ENCODE data around the gene FMC1.
A peak's percentile ranks its signal among the peaks of the same experiment; 100 is the strongest.
"Not testable (repeated sequence)": the region's sequence is repeated elsewhere in the genome, so short reads cannot be mapped to it uniquely, and the experiment has no call there.

FMC1 gene, protein sequence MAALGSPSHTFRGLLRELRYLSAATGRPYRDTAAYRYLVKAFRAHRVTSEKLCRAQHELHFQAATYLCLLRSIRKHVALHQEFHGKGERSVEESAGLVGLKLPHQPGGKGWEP

DNA sequence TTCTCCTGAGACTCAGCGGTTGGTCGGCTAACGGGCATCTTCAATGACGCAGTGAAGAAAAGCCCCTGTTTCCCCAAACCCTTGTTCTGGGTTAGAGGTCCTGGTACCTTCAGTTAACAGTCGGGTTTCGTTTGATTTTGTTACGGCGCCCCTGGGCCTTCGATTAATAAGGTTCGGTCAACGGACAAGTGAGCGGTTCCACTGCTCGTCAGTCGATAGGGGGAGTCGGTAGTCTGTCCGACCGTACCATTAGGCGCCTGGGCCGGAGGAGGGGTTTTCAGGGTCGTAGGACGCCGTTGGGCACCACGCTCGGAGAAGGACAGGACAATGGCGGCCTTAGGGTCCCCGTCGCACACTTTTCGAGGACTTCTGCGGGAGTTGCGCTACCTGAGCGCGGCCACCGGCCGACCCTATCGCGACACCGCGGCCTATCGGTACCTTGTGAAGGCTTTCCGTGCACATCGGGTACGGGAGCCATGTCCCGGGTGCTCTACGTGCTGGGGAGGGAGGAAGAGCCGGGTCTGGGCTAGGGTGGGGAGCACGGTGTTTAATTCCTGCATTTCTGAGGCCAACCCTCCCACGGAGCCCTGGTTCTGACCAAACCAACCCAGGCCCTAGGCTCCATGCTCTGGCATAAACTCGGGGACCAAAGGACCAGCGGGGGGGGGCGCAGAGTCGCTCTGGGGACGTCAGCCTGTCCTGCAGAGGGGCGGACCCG lies at the start of gene FMC1:
Gene FMC1 (plus strand): TSS at position 280 of the 718 bp plus-strand sequence. CDS start 48 bp downstream, at position 328.
- peak; percentile 76 for DNase-seq

DNA sequence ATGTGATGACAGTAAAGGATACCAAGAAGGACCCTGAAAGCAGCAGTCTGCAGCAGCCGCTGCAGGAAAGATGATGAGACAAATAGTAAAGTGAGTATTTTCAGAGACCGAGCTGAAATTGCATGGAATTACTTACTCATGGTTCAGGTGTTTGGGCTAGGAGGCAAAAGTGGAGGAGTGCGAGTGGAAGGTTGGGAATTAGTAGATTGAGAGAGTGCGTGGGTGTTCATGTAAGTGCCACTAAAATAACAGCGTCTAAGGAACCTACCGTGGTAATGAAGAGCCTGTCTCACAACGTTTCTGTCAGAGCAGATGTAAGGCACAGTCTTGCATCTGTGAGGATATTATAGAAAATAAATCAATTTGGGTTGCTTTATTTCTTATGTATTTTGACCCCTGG lies 48.3 kb upstream of the FMC1 start:
- DNase-seq: no peak

DNA sequence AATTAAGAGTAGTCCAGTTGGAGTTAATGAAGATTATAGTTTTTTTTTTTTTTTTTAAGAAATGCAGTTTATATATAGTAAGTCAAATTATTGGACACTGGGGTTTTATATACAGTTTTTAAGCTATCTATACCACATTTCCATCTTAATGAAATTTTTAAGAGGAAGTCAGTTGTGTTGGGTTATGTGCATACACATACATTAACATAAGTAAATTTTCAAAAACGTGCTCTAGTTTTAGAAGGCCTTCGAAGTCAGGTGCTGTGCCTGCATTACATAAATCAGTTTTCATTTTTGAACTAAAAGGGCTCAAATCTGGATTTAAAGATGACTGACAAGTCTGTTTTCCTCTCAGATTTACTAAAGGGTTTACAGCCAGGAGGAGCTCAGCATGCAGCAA lies 47.6 kb upstream of the FMC1 start:
- no peak for DNase-seq

DNA sequence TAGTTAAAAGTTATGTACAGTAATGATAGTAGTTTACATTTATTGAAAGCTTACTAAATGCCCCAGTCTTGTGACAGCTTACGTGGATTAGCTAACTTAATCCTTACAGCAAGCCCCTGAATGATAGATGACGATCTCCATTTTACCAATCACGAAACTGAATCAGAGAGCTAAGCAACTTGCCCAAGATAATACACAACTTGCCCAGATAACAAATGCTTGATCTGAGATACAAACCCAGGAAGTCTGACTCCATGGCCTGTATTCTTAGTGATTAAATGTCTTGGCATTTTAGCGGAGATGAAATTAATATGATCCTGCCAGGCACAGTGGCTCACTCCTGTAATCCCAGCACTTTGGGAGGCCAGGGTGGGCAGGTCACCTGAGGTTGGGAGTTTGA lies 46.9 kb upstream of the FMC1 start:
- no peak for DNase-seq

DNA sequence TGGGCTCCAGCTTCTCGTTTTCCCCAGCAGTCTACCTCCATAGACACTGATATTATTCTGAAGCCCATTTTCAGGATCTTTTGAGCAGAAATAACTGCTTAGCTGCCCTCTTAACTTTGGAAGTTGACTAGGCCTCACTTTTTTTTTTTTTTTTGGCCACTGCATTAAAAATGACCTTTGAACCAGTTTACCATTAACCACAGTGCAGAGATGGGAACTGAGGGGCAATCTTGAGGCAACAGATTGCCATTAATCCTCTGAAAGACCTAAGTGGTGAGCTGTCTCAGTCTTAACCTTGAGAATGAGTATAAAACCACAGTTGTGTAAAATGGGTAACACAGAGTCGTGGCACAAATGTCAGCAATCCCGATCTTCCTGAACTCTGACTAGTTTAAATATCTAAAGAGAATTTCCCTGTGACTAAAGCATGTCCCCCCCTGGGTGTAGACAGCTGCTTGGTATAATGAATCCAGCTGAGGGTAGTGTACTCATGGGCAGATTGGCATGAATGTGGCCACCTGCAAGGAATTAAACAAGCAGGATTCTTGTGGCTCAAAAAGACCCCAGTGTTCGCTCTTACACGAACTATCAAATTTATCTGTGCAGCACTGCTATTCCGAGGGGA lies 46.1 kb upstream of the FMC1 start:
- DNase-seq: no peak

DNA sequence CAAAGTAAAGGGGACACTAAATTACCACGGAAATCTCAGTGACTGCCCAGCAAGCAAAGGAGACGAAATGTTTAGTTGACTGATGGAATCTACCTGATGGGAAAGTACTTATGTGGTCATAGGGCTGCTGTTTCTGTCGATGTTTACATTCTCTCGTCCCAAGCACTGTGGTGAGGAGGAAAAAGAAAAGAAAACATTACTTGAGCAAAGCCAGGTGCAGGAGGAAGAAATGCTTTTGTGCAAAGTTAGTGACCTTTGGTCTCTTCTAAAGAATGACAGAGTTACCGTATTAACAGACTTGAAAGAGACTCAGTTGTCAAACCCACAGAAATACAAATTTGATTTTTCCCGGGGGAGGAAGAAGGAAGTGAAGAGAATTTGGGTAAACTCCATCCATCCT lies 43.3 kb upstream of the FMC1 start:
- no peak for DNase-seq

DNA sequence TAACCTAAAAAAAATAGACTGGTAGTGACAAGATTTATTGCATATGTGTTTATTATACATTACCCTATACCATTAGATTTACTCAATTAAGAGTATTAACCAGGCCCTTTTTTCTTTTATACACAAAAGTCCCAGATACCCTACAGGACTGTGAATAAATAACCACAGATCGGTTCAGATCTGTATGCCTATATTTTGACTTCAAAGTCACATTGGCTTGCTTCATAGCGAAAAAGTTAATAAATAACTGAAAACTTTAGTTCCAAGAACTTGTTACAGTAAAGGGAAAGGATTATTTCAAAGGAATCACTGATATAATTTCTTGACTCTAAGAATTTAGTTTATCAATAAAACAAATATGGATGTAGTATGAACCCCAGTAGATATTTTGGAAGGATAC lies 41.8 kb upstream of the FMC1 start:
- no peak for DNase-seq

DNA sequence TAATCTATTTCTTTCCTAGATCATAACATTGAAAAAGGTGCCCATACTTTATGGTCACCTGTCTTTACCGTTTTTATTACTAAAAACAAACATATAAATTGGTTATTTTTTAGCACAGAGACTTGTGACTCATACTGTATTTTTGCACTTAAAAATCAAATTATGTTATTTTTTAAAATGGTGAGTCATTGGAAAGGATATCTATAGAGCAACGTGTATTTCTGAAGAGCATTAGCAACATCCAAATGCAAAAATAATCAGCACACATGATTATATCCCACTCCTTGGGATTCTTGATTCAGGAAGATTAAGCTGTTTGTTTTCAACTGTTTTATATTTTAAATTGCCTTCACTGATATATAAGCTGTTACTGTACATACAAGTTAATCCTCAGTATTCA lies 40.7 kb upstream of the FMC1 start:
- DNase-seq: no peak

DNA sequence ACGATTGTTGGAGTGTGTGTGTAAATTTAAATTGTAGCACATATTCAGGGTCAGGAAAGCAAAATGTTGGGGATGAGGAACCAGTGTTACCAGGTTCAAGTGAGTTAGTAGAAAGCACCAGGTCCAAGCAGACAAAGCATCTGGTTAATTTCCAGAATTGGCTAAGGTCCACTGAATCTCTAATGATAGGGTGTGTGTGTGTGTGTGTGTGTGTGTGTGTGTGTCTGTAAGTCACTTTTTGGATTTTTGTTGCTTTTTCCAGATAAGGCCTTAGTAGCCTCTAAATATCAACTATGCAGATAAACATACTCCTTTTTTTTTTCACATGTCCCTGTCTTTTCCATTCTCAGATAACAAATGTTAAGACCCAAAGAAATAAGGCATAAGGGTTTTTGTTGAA lies 36.6 kb upstream of the FMC1 start:
- DNase-seq: no peak

DNA sequence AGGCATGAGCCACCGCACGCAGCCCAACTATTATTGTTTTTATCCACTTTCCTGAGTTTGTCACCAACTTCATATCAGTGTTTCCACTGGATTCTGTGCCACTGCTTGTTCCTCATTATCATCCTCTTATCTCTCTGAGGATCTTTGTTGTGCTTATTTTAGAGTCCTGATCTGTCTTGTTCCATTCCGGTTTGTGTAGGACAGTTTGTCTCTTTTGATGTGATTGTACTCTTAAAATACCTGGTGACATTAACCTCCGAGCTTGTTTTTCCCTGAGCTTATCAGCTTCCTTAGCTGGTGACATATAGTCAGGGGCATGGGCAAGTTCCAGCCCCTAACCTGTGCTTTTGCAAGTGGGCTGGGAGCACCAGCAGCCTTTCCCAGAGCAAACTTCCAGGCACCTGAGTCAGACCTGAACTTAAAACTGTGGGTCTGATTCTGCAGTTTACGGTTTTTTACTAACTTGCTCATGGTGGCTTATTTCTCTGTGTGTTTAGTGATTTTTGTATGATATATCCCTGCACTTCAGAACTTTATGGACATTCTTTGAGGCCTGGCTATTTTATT lies 23.1 kb upstream of the FMC1 start:
- no peak for DNase-seq

DNA sequence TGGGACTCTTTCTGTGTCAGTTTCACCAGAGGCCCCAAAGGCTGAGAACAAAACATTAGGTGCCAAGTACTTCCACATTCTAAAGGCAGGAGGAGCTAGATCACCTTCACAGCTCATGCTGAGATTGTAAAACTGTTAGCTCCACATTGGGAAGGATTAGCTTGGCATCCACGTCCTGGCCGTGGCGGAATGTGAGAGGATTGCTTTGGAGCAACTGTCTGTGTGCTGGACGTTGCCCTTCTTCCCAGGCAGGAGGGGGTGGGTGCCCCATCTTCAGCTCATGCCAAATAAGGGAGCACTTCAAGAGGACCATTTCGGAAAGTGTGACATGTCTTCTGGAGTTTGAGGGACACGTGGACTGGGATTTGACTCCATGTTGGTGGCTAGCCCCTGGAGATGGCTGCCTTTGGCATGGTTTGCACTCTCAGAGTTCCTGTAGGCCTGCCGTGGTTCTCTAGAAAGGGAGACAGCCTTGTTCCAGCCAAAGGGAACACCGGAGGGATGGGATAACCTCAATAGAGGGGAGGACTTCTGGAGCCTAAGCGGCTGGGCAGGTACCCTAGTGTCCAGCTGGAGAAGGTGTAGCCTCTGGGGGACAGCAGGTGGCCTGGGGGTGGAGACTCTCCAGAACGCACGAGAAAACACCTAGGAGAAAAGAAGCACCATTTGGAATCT lies 19.9 kb upstream of the FMC1 start:
- no peak for DNase-seq

DNA sequence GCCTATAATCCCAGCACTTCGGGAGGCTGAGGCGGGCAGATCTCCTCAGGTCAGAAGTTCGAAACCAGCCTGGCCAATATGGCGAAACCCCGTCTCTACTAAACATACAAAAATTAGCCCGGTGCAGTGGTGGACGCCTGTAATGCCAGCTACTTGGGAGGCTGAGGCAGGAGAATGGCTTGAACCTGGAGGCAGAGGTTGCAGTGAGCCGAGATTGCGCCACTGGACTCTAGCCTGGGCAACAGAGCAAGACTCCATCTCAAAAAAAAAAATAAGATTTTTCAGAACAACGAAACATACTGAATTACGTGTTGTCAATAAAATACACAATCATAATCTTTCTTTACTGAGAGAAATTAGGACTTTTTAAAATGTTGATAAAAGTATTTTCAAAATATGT lies 16.4 kb upstream of the FMC1 start:
- DNase-seq: not testable (repeated sequence)

DNA sequence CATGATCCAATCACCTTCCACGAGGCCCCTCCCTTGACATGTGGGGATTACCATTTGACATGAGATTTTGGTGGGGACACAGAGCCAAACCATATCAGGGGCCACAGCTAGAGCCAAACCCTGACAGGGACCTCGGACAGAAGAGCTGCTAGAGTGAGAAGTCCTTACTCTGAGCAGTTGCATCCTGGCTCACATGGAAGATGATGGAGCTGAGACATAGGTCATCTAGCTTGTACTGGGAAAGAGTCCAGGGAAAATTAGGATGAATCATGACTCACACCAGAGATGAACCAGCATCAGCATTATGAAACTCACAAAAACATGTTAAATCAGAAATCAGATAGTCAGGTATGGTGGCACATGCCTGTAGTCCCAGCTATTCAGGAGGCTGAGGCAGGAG lies 12.8 kb upstream of the FMC1 start:
- no peak for DNase-seq

DNA sequence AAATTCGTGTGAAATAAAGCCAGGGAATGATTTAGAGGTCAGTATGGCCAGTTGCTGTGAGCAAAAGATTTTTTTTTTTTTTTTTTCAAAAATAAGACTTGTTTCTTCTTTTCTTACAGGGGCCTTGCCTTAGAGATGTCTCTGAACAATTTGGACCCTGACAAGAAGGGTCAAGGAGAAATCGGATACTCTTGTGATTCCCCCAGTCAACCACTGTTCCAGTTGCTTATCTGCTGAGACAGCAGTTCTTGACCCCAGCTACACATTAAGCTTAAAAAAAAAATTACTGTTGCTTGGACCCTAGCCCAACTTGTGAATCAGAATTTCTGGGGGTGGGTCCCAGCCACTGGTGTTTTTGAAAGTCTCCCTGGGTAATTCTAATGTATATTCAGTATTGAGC lies 12.0 kb upstream of the FMC1 start:
- DNase-seq: no peak

DNA sequence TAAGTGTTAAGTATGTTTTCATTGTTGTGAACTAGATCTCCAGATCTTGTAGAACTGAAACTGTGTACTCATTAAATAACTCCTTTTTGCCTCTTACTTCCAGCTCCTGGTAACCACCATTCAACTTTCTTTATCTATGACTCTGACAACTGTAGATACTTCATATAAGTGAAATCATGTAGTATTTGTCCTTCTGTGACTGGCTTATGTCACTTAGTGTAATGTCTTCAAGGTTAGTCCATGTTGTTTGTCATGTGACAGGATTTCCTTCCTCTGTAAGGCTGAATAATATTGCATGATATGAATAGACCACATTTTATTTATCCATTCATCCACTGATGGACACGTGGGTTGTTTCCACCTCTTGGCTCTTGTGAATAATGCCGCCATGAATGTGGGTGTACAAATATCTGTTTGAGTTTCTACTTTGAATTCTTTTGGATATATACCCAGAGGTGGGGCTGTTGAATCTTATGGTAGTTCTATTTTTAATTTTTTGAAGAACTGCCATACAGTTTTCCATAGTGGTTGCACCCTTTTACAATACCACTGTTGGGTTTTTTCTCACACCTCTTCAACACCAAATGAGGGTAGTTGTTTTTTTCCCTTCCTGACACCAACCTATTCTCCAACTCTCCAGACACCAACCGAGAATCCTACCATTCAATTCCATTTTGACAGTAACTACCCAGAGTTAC lies 10.7 kb upstream of the FMC1 start:
- DNase-seq: no peak

DNA sequence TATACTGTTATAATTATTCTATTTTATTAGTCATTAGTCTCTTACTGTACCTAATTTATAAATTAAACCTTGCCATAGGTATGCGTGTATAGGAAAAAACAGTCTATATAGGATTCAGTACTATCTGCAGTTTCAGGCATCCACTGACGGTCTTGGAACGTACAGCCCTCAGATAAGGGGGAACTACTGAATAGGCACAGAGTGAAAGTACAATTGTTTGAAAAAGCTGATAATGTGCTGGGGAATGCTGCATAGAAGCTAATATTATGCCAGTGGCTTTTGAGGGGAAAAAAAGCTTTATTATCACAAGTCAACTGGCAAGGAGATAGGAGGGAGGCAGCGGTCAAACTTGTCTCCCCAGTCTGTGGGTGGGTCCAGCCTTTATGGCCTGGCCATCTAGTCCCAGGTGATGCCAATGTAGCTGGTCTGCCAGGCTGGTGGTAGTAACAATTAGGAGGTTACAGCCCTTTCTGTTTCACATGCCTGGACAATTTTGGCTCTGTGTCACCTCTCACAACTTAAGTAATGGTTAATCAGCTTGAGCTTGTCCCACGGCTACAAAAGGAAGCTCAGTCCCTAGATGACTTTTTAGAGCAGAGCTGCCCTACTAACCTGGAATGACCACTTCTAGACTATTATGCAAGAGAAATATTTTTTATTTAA lies 8.3 kb upstream of the FMC1 start:
- DNase-seq: no peak

DNA sequence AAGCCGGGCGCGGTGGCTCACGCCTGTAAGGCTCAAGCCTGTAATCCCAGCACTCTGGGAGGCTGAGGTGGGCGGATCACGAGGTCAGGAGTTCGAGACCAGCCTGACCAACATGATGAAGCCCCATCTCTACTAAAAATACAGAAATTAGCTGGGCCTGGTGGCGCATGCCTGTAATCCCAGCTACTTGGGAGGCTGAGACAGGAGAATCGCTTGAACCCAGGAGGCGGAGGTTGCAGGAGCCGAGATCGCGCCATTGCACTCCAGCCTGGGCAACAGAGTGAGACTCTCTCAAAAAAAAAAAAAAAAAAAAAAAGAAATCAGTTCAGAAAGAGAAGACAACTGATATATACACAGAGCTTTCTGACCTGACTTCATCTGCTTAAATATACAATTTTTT lies 7.7 kb upstream of the FMC1 start:
- not testable (repeated sequence) for DNase-seq

DNA sequence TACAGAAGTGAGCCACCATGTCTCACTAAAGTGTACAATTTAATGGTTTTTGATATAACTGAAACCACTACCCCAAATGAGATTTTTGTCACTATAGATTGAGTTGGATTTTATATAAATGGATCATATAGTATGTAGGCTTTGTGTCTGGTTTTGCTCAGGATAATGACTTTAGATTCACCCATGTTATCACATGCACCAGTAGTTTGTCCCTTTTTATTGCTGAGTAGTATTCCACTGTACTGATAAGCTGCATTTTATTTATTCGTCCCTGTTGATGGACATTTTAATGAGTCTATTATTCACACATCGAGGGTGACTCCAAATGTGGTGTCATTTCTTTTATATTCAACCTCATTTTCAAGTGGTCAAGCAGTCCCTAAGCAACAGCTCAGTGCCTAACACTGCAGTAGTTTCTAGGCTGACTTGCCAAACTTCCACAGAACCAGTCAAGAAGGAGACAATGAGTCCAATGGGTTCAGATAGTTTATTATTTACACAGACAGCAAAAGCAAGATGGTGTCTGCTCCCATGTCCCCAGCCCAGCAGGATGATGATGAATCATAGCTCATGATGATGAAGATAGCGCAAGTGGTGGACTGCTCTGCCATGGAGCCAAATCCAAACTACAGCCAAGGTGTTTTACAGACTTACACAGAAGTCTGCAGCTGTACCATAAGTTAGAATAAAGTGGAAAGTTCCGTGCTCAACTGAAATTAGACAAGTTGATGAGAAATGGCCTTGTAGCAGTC lies 6.6 kb upstream of the FMC1 start:
- DNase-seq: no peak

DNA sequence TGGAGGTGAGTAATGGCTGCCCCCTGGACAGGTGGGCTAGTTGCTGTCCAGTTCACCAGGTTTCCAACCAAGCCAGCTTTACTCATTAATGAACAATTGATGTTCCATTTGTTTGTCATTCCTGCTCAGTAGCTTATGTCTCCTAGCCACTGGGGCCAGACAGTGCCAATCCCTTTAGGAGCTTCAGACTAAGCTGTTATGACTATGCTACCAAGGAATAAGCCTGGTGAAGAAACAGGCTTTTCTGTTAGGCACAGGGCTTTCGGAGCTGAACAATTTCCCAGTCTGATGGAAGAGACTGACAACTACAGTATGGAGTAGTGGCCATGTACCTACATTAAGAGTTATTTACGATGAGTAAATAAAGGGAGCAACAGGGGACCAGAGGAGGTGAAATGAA lies 2.1 kb upstream of the FMC1 start:
- no peak for DNase-seq

DNA sequence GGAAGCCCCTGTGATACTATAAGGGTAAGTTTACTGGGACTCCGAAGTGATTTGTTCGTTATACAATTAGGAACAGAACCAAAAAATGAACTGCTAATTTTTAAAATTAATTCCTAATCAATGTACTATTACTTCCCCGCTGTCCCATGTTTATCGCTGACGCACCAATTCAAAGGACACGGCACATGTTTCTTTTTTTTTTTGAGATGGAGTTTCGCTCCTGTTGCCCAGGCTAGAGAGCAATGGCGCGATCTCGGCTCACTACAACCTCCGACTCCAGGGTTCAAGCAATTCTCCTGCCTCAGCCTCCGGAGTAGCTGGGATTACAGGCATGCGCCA lies 1.5 kb upstream of the FMC1 start:
- DNase-seq: no peak

DNA sequence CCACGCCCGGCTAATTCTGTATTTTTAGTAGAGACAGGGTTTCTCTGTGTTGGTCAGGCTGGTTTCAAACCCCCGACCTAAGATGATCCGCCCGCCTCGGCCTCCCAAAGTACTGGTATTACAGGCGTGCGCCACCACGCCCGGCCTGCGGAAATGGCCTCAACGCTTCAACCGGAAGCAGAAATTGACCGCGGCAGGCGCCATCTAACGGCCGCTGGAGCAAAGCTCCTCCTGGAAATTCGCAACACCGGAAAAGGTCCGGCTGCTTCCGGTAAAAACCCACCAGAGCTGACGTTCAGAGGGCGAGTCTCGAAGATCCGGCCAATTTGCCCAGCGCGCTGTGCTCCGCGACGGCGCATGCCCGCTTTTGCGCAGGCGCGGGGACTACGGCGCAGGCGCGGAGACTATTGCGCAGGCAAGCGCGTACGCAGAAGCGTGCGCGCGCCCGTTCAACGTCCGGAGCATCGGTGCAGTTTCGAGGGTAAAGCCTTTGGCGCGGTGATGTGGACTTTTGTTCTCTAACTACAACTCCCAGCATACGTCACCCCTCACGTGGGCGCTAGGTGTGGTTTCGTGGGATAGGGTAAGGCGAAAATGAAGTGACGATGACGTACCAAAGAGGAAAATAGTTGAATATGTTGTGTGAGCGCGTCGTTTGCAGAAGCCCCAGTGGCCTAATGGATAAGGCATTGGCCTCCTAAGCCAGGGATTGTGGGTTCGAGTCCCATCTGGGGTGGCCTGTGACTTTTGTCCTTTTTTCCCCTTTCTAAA lies 915 bp upstream of the FMC1 start:
- DNase-seq: peak; percentile 95

DNA sequence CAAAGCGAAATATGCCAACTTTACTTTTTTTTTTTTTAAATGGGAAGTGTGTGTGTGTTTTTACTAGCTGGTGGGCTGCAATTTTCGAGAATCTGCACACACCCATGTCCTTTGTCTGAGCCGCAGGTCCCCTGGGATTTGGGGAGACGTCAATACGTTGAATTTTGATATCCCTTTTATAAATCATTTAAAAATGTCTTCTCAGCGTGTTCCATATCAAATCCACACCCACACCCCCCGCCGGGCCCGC lies 404 bp upstream of the FMC1 start:
- DNase-seq: peak; percentile 78

Data from stimulated activated CD4-positive, alpha-beta T cell treated with anti-CD3 and anti-CD28 coated beads, Interleukin-4, amount 100 ng/mL, for 1 hour (primary cell).